ENCODE results near the gene NFATC4. TPM values are rescaled to one million over a fixed set of nuclear protein-coding genes. Genes with fewer than 3 reads are reported as not detected.
A peak's percentile ranks its signal among the peaks of the same experiment; 100 is the strongest.

NFATC4 gene
- total and polyA plus RNA-seq, 8 donors = 3.3 to 97.9 (median 12.7) TPM

DNA sequence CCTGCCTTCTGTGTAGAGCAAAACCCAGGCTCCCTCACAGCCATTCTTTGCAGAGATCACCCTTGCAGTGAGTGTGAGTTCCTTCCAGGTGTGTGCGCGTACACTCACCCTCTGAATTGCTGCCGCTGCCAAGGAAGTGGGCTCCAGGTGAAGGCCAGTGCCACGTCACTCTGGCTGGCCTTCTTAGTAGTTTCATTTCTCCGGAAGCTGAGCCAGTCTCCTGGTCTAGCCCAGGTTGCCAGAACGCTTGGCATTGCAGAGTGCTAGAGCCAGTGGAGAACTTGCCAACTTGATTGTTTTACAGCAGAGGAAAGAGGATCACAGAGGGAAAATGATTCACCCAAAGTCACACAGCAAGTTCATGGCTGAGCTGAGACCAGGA lies 50.5 kb downstream of the NFATC4 start:
- Histone ChIP-seq H3K36me3 (no peaks in the 10 kb centered on the region), H3K27ac (peak overlapping the region; percentile 37 to 90 (median 64)), H3K4me3 (no peak overlapping the region), H3K27me3 (no peaks in the 10 kb centered on the region), H3K4me1 (peaks cover 10 to 16% (median 13%) of the 10 kb centered on the region in 3 donors), H3K9me3 (no peaks in the 10 kb centered on the region)
- intact Hi-C loops (cut with DNase I) = no loop called here
- no peak for FAIRE-seq
- peak; percentile 95 to 97 (median 96) for ATAC-seq
- TF ChIP-seq, protein P1, sequence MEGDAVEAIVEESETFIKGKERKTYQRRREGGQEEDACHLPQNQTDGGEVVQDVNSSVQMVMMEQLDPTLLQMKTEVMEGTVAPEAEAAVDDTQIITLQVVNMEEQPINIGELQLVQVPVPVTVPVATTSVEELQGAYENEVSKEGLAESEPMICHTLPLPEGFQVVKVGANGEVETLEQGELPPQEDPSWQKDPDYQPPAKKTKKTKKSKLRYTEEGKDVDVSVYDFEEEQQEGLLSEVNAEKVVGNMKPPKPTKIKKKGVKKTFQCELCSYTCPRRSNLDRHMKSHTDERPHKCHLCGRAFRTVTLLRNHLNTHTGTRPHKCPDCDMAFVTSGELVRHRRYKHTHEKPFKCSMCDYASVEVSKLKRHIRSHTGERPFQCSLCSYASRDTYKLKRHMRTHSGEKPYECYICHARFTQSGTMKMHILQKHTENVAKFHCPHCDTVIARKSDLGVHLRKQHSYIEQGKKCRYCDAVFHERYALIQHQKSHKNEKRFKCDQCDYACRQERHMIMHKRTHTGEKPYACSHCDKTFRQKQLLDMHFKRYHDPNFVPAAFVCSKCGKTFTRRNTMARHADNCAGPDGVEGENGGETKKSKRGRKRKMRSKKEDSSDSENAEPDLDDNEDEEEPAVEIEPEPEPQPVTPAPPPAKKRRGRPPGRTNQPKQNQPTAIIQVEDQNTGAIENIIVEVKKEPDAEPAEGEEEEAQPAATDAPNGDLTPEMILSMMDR (IDR thresholded peaks at IDR 0.05) = no peak
- WGBS, 2 donors = 8 to 11% methylated on average over 6 of the region's 6 CpGs
- peak; percentile 77 to 94 (median 92) for DNase-seq

DNA sequence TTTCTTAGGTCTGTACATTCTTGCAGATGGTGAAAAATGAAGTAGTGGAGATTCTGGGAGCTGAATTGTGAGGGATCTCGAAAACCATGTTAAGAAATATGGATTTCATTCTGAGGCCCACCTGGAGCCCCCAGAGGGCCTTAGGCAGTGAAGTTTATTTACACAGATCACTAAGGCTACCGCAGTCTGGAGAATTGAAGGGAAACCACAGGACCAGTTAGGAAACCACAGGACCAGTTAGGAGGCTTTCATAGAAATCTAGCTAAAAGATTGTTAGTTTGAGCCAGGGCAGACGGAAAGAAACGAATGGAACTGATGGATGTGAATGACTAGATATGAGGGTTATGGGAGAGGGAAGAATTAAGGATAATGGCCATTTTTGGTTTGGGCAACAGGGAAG lies 54.3 kb downstream of the NFATC4 start:
- H3K9me3 ChIP-seq = no peaks in the 10 kb centered on the region
- TF ChIP-seq, protein P1 (IDR thresholded peaks at IDR 0.05) = no peak
- H3K36me3 ChIP-seq = no peaks in the 10 kb centered on the region
- no peaks in the 10 kb centered on the region for H3K27me3 ChIP-seq
- FAIRE-seq = no peak
- no peak overlapping the region for H3K27ac ChIP-seq
- no peak for ATAC-seq
- DNase-seq = no peak
- H3K4me1 ChIP-seq = peaks cover 21 to 37% (median 34%) of the 10 kb centered on the region in 3 donors
- WGBS, 2 donors = 87 to 89% methylated on average over 4 of the region's 4 CpGs
- intact Hi-C loops (cut with DNase I) = no loop called here
- H3K4me3 ChIP-seq = no peak overlapping the region

DNA sequence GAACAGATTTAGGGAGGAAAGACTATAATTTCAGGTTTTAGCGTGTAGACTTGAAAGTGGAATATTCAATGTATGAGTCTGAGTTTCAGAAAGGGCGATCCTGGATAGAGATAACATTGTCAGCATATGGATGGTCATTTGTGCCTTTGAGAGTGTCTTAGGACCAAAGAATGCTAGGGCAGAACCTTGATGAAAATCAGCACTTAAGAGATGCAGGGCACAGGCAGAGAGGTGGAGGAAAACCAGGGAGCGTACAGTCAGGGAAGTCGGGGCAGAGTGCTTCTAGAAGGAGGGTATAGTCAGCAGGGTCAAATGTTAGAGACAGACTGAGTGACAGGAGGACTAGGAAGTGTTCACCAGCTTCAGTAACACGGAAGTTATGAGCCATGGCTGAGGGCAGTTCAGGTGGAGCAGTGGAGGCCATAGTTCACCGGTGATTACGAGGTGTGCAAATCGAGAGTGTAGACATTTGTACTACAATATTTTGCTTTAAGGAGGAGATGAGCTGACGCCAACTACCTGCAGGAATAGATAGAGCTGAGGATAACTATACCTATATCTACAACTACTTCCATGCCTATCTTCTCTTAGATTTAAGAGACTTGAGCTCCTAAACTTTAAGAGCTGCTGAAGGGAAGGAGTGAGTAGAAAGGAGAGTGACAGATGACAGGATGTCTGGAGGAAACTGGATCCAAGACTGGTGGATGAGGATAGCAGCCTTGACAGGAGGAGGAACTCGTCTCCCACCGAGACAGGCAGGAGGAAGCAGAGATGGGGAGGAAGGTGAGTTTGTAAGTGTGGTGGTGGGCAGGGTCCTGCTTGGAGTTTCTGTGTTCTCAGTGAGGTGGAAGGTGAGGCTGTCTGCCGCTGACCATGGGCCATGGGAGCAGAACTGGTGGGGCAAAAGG lies 55.0 kb downstream of the NFATC4 start:
- Histone ChIP-seq H3K36me3 (no peaks in the 10 kb centered on the region), H3K27me3 (no peaks in the 10 kb centered on the region), H3K4me3 (no peak overlapping the region), H3K27ac (no peak overlapping the region), H3K4me1 (peaks cover 21 to 35% (median 35%) of the 10 kb centered on the region in 3 donors), H3K9me3 (no peaks in the 10 kb centered on the region)
- intact Hi-C loops (cut with DNase I) = no loop called here
- 85 to 86% methylated on average over 12 of the region's 12 CpGs for WGBS, 2 donors
- DNase-seq = no peak
- ATAC-seq = no peak
- TF ChIP-seq, protein P1 (IDR thresholded peaks at IDR 0.05) = no peak
- no peak for FAIRE-seq

DNA sequence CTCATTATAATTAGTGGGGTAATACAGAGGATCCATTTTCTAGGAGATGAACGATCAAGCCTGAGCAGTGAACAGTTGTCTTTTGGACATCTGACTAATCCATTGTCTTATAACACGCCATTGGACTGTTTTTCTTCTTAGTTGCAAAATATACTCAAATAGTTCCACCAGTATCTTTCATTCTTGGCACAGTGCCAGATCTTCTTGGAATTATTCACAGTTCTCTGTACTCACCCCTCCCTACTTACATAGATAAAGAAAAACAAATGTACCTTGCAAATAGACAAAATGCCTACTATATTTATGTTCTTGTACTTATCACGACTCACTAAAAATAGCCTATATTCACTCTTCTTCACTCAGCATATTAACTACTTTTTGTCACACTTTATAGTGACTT lies 57.7 kb downstream of the NFATC4 start:
- Histone ChIP-seq H3K27ac (peak overlapping the region in 2 of 4 donors; percentile 51 to 53), H3K4me1 (peaks cover 11 to 37% (median 32%) of the 10 kb centered on the region in 3 donors)
- intact Hi-C loops (cut with DNase I) = no loop called here

More for the DNA sequence above, 57.7 kb downstream of the NFATC4 start:
- H3K36me3 ChIP-seq = no peaks in the 10 kb centered on the region
- no peak for DNase-seq
- TF ChIP-seq, protein P1 (IDR thresholded peaks at IDR 0.05) = no peak
- ATAC-seq = peak in 1 of 4 donors; percentile 2
- H3K4me3 ChIP-seq = no peak overlapping the region
- no peaks in the 10 kb centered on the region for H3K9me3 ChIP-seq
- FAIRE-seq = no peak
- H3K27me3 ChIP-seq = no peaks in the 10 kb centered on the region
- WGBS, 2 donors = 13 to 15% methylated on average over 3 of the region's 3 CpGs

Measured in pancreas (tissue), 10 donors.